Measurements from ENCODE around the gene ADAM30.

Gene ADAM30

GRCh38 chr1:119924948-119925898 lies 28.9 kb upstream of the ADAM30 start:
- no peaks in the 10 kb centered on the region for H3K4me1 ChIP-seq (ENCODE audit: control insufficient read depth, insufficient read depth, low read length, unreplicated experiment)

GRCh38 chr1:119920104-119920968 lies 24.0 kb upstream of the ADAM30 start:
- Histone ChIP-seq H3K4me3 (ENCODE audit: low read depth, low read length) (no peak overlapping the region), H2AFZ (ENCODE audit: low read length, unreplicated experiment) (no peak overlapping the region), H3K4me1 (ENCODE audit: control insufficient read depth, insufficient read depth, low read length, unreplicated experiment) (no peaks in the 10 kb centered on the region), H3K27ac (ENCODE audit: low read depth, low read length) (no peak overlapping the region), H3K27me3 (ENCODE audit: insufficient read depth, low read length) (no peaks in the 10 kb centered on the region), H3K79me2 (ENCODE audit: control insufficient read depth, insufficient read depth, low read length, unreplicated experiment) (no peaks in the 10 kb centered on the region), H3K36me3 (ENCODE audit: insufficient read depth, low read length) (peaks cover 71% of the 10 kb centered on the region)

More at GRCh38 chr1:119924948-119925898, 28.9 kb upstream of the ADAM30 start:
- Histone ChIP-seq H3K27me3 (ENCODE audit: insufficient read depth, low read length) (no peaks in the 10 kb centered on the region), H2AFZ (ENCODE audit: low read length, unreplicated experiment) (no peak overlapping the region), H3K36me3 (ENCODE audit: insufficient read depth, low read length) (peaks cover 58% of the 10 kb centered on the region), H3K27ac (ENCODE audit: low read depth, low read length) (no peak overlapping the region), H3K79me2 (ENCODE audit: control insufficient read depth, insufficient read depth, low read length, unreplicated experiment) (no peaks in the 10 kb centered on the region), H3K4me3 (ENCODE audit: low read depth, low read length) (no peak overlapping the region)

GRCh38 chr1:119919241-119919640 lies 22.9 kb upstream of the ADAM30 start:
- Histone ChIP-seq H2AFZ (ENCODE audit: low read length, unreplicated experiment) (no peak overlapping the region), H3K4me1 (ENCODE audit: control insufficient read depth, insufficient read depth, low read length, unreplicated experiment) (no peaks in the 10 kb centered on the region), H3K27ac (ENCODE audit: low read depth, low read length) (no peak overlapping the region), H3K4me3 (ENCODE audit: low read depth, low read length) (no peak overlapping the region), H3K36me3 (ENCODE audit: insufficient read depth, low read length) (peaks cover 72% of the 10 kb centered on the region), H3K79me2 (ENCODE audit: control insufficient read depth, insufficient read depth, low read length, unreplicated experiment) (no peaks in the 10 kb centered on the region), H3K27me3 (ENCODE audit: insufficient read depth, low read length) (no peaks in the 10 kb centered on the region)

DNA sequence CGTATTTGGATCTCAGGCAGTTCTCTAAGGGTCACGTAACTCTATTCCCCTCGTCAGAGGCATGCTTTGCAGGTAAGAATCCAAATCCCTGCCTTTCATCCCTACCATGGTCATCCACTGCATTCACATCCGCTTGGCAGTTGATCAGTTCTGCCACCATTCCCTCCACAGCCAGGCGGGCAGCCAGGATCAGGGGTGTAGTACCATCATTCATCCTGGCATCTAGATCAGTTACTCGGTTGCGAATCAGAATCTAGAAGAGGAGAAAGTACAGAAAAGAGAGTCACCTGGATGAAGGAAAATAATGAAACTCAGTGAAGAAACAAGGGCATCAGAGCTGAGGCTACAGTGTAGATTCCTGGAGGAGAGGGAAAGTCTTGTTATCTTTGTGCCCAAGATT lies 22.0 kb upstream of the ADAM30 start:
- Histone ChIP-seq H3K4me3 (ENCODE audit: low read depth, low read length) (no peak overlapping the region), H3K27me3 (ENCODE audit: insufficient read depth, low read length) (no peaks in the 10 kb centered on the region), H3K36me3 (ENCODE audit: insufficient read depth, low read length) (peaks cover 78% of the 10 kb centered on the region), H3K4me1 (ENCODE audit: control insufficient read depth, insufficient read depth, low read length, unreplicated experiment) (no peaks in the 10 kb centered on the region), H2AFZ (ENCODE audit: low read length, unreplicated experiment) (no peak overlapping the region), H3K79me2 (ENCODE audit: control insufficient read depth, insufficient read depth, low read length, unreplicated experiment) (no peaks in the 10 kb centered on the region), H3K27ac (ENCODE audit: low read depth, low read length) (no peak overlapping the region)

DNA sequence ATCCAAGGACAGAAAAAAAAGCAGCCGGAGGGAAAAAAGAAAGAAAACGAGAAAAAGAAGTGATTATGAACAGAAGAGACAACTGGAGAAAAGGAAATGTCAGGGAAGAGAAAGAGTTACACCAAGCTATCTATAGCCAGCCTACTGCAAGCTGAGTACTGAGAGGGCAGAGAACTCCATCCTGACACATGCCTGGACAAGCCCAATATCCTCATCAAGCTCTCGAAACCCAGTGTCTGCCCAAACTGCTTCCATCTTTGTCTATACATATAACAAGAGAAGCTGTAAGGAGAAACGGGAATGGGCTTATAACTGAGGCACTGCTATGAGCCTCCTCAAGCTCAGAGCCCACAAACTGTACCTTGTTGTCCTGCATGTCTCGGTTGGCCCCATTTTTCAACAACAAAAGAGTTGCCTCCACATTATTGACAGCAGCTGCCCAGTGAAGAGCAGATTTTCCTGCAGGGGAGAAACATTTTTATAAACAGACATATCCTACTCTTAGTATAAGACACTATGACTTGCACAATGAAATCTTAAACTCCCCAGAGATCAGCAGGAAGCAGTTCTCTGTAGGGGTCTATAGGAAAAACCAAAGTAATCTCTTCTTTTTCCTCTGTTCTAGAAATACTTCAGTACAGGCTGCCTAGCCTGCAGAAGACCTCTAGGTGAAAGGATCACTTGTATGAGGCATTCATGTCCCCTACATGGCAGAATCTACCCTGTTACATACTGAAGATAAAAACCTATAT lies 21.2 kb upstream of the ADAM30 start:
- H3K27ac ChIP-seq (ENCODE audit: low read depth, low read length), result no peak overlapping the region
- no peaks in the 10 kb centered on the region for H3K79me2 ChIP-seq (ENCODE audit: control insufficient read depth, insufficient read depth, low read length, unreplicated experiment)
- H3K4me1 ChIP-seq (ENCODE audit: control insufficient read depth, insufficient read depth, low read length, unreplicated experiment), result no peaks in the 10 kb centered on the region
- no peak overlapping the region for H2AFZ ChIP-seq (ENCODE audit: low read length, unreplicated experiment)
- no peak overlapping the region for H3K4me3 ChIP-seq (ENCODE audit: low read depth, low read length)
- H3K36me3 ChIP-seq (ENCODE audit: insufficient read depth, low read length), result peaks cover 70% of the 10 kb centered on the region
- no peaks in the 10 kb centered on the region for H3K27me3 ChIP-seq (ENCODE audit: insufficient read depth, low read length)

GRCh38 chr1:119915517-119915916 lies 19.2 kb upstream of the ADAM30 start:
- no peaks in the 10 kb centered on the region for H3K27me3 ChIP-seq (ENCODE audit: insufficient read depth, low read length)
- peaks cover 64% of the 10 kb centered on the region for H3K36me3 ChIP-seq (ENCODE audit: insufficient read depth, low read length)

DNA sequence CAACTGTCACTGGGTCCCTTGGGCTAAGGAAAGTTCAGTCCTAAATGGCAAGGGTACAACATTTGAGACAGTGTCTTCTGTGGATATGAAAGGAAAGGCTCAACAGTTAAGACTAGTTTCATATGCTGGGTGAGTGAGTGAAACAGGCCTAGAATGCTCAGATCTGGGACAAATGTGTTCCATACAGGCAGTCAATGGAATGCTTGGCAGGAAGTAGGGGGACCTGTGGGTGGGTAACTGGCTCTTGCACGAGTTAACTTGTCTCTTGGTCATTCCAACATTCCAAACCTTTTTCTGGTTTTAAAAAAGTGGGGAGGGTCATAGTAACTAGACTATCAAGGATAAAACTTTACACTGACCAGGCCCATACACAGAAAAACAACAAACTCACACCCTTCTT lies 17.8 kb upstream of the ADAM30 start:
- no peaks in the 10 kb centered on the region for H3K79me2 ChIP-seq (ENCODE audit: control insufficient read depth, insufficient read depth, low read length, unreplicated experiment)
- no peak overlapping the region for H3K4me3 ChIP-seq (ENCODE audit: low read depth, low read length)
- no peak overlapping the region for H2AFZ ChIP-seq (ENCODE audit: low read length, unreplicated experiment)
- H3K27me3 ChIP-seq (ENCODE audit: insufficient read depth, low read length), result no peaks in the 10 kb centered on the region
- peaks cover 59% of the 10 kb centered on the region for H3K36me3 ChIP-seq (ENCODE audit: insufficient read depth, low read length)
- H3K27ac ChIP-seq (ENCODE audit: low read depth, low read length), result no peak overlapping the region
- H3K4me1 ChIP-seq (ENCODE audit: control insufficient read depth, insufficient read depth, low read length, unreplicated experiment), result no peaks in the 10 kb centered on the region

More at GRCh38 chr1:119915517-119915916, 19.2 kb upstream of the ADAM30 start:
- Histone ChIP-seq H3K79me2 (ENCODE audit: control insufficient read depth, insufficient read depth, low read length, unreplicated experiment) (no peaks in the 10 kb centered on the region), H3K4me3 (ENCODE audit: low read depth, low read length) (no peak overlapping the region), H3K27ac (ENCODE audit: low read depth, low read length) (no peak overlapping the region), H3K4me1 (ENCODE audit: control insufficient read depth, insufficient read depth, low read length, unreplicated experiment) (no peaks in the 10 kb centered on the region), H2AFZ (ENCODE audit: low read length, unreplicated experiment) (no peak overlapping the region)

DNA sequence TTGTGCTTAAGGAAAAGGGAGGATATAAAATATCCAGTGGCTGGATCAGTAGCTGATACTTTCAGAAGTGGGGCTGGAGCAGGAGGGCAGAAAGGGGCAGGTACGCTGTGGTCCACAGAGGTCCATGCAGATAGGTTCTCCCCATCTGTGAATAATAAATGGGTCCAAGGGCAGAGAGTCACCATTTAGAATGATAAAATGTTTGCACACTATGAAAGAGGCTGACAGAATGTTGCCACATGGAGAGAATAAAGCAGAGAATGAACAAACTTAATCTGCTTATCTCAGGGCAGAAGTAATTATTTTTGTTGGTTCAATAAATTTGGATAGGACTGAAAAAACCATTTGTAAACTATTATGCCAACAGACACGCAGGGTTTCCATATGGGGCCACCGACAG lies 16.6 kb upstream of the ADAM30 start:
- Histone ChIP-seq H3K27me3 (ENCODE audit: insufficient read depth, low read length) (no peaks in the 10 kb centered on the region), H3K4me3 (ENCODE audit: low read depth, low read length) (no peak overlapping the region), H3K79me2 (ENCODE audit: control insufficient read depth, insufficient read depth, low read length, unreplicated experiment) (no peaks in the 10 kb centered on the region), H2AFZ (ENCODE audit: low read length, unreplicated experiment) (no peak overlapping the region), H3K36me3 (ENCODE audit: insufficient read depth, low read length) (peaks cover 51% of the 10 kb centered on the region), H3K27ac (ENCODE audit: low read depth, low read length) (no peak overlapping the region), H3K4me1 (ENCODE audit: control insufficient read depth, insufficient read depth, low read length, unreplicated experiment) (no peaks in the 10 kb centered on the region)

- Histone ChIP-seq H3K27ac (ENCODE audit: low read depth, low read length) (no peak overlapping the region), H3K36me3 (ENCODE audit: insufficient read depth, low read length) (peaks cover 40% of the 10 kb centered on the region), H2AFZ (ENCODE audit: low read length, unreplicated experiment) (no peak overlapping the region), H3K4me3 (ENCODE audit: low read depth, low read length) (no peak overlapping the region), H3K4me1 (ENCODE audit: control insufficient read depth, insufficient read depth, low read length, unreplicated experiment) (no peaks in the 10 kb centered on the region), H3K27me3 (ENCODE audit: insufficient read depth, low read length) (no peaks in the 10 kb centered on the region), H3K79me2 (ENCODE audit: control insufficient read depth, insufficient read depth, low read length, unreplicated experiment) (no peaks in the 10 kb centered on the region)
Measured at GRCh38 chr1:119911775-119912174, 15.5 kb upstream of the ADAM30 start.

- Histone ChIP-seq H3K27ac (ENCODE audit: low read depth, low read length) (no peak overlapping the region), H3K4me3 (ENCODE audit: low read depth, low read length) (no peak overlapping the region), H3K79me2 (ENCODE audit: control insufficient read depth, insufficient read depth, low read length, unreplicated experiment) (no peaks in the 10 kb centered on the region), H3K27me3 (ENCODE audit: insufficient read depth, low read length) (no peaks in the 10 kb centered on the region), H3K36me3 (ENCODE audit: insufficient read depth, low read length) (peaks cover 28% of the 10 kb centered on the region), H3K4me1 (ENCODE audit: control insufficient read depth, insufficient read depth, low read length, unreplicated experiment) (no peaks in the 10 kb centered on the region), H2AFZ (ENCODE audit: low read length, unreplicated experiment) (no peak overlapping the region)
Measured at GRCh38 chr1:119910618-119911017, 14.3 kb upstream of the ADAM30 start.
